NCI-H526 (cell line): ENCODE data around the gene SHISA8.
"Not testable (repeated sequence)": the region's sequence is repeated elsewhere in the genome, so short reads cannot be mapped to it uniquely, and the experiment has no call there.

Experiments used
- DNase-seq, 2 experiments: peaks; one replicate each; lab custom pipeline; 2025; lab: John Stamatoyannopoulos, UW

The SHISA8 gene

DNA sequence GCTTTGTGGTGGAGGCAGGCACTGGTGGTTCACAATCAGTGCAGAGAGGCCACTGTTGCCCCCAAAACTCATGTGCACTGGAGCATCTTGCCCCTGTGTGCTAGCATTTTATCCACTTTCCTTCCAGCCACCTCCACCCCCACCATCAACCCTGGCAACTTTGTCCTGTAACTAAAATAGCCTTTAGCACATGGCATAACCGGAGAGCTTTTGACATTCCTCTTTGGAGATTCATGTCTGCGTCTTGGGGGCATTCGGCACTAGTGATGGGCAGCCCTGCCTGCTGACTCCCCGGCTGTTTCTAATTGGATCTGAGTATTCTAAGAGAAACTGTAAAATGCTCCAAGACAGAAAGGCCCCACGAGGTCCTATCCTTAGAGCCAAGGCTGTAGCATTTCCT, 15.8 kb downstream of the SHISA8 start:
- no peak for DNase-seq

DNA sequence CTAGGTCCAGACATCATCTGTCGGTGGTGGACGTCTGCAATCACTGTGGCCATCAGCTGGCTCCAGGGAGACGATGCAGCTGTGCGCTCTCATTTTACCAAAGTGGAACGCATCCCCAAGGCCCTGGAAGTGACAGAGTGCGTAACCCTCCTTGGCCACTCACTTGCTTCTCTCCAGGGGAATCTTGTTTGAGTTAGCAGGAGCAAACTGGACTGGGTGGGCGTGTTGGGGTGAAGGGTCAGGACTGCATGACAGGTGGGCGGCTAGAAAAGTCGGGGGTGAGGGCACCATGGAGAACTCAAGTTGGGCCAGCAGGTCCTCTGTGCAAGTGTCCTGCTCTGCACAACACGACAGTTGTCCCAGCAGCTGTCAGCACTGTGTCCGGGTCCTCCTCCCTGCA, 16.2 kb downstream of the SHISA8 start:
- no peak for DNase-seq

DNA sequence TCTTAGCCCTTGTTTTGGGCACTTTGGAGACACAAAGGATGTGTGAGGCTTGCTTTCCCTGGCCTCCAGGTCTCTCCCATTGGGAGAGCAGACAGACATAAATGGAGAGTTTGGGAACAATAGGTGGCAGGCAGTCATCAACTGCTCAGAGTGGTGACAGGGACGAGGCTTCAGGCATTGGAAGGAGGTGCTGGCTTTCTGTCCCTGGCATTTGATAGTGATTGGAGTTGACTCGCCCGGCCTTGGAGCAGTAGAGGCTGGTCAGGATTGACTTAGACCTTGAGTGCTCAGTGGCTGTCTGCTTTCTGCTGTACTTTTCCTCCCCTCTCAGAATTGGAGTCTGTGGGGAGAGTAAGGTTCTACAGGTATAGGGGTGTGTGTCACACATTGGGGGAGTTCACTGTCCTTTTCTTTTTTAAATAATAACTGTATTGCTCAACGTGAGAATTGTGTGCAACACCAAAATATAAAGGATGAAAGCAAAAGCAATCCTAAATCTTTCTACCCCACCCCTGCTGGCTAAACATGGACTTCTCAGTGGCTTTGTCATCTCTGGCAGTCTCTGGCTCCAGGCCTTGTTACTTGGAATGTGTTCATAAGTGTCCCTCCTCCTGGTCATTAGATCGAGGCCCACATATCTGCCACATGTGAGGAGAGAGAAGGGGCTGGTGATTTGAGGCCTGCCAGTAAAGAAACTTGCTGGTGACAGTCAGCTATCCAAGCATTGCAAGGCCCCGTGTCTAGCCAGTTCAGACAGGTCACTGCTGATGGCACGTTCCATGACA, 21.1 kb downstream of the SHISA8 start:
- no peak for DNase-seq

DNA sequence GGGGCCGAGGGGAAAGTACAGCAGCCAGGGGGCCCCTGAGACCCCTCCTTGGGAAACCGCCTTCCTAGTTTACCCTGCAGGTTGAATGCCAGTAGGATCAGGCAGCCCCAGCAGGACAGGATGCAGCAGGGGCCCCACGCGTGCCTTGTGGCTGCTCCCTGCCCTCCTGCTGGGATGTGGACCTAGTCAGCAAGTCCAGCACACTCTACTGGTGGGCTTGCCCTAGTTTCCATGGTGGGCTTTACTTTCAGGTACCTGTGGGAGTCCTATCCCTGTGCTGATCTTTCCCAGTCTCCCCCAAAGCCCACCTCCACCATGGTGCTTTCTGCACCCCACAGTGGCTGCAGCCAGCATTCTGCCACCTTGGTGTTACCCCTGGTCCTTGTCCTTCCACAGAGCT, 22.2 kb downstream of the SHISA8 start:
- no peak for DNase-seq

DNA sequence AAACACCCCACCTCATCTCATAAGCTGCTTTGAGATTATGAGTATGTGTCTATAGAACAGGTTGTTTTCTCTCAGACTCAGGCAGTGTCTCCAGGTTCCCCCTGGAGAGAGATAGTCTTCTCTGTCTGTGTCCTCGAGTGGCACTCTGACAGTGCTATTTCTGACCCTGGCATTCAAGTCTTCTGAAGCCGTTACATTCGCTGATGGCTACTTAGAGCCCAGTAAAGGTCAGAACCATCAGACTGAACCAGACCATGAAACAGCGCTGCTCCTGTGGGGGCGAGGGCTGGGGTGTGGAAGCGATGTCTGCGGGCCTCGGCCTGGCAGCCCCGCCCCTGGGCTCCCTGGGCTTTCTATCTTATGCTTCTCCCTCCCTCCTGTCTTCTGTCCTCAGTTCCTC, 23.5 kb downstream of the SHISA8 start:
- DNase-seq, result no peak

DNA sequence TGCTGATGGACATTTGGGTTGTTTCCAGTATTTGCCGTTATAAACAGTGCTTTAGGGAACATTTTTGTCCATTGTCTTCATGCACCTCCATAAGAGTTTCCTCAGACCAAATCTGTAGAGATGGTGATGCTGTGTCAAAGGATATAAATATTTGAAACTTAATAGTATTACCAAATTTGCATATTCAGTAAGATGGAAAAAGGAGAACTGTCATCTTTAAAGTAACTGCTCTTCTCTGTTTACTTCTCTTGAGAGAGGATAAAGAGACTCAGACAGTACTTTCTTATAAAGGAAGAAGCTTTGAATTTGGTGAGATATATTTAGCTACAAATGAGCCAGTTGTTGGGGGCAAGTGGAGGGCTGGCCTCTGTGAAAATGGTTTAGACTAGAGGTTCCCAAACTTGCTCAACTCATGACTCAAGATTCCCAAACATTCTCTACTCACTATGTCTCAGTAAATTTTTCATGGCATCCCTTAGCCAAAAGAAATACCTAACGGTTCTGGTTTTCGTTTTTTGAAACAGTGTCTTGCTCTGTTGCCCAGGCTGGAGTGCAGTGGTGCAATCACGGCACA, 26.2 kb downstream of the SHISA8 start:
- no peak for DNase-seq

DNA sequence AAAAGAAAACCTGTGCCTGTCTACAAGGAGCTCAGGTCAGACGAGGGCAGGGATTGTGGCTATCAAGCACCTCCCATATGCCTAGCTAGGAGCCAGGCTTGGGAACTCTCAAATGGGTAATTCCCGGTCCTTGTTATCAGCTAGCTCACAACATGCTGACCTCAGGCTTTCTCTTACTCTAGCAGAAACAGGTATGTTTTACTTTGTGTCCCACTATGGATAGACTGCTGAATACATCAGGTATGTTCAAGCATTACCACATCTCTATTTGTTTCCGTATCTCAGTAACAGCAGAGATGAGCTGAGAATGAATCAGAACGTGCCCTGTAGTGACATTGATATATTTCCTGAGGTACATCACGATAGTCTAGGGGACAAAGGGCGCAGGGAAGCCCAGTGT, 29.4 kb downstream of the SHISA8 start:
- no peak for DNase-seq

DNA sequence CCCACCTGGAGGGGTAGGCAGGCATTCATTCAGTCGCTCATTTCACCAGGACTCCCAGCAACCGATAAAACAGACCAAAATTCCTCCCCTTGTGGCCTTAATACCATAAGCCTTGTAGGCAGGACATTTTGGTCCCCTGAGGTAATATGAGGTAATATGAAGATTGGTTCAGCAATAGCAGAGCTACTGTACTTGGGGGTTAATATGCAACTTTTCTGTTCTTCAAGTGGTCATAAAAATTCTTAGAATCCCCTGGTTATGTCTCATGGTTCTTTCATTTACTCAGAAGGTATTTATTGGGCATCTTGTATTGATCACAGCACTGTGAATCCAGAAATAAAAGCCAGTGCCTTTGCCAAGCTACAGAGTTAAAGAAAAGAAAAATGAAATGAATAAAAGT, 29.8 kb downstream of the SHISA8 start:
- DNase-seq, result no peak

DNA sequence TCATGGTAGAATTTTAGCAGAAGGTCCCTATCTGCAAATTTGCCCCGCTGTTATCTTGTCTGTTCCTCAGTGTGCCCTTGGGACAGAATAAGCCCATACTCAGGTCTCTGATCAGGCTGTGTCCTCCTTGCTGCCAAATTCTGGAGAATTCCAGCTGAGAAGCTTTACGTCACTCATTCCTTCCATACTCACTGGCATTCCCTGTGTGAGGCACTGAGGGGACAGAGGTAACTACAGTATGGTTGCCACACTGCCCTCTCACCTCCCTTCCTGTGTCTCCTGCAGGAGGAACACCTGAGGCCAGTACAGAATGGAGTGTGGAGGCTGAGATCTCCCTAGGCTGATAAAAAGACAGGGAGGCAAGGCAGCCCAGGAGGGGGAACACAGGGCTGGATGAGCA, 31.5 kb downstream of the SHISA8 start:
- no peak for DNase-seq

DNA sequence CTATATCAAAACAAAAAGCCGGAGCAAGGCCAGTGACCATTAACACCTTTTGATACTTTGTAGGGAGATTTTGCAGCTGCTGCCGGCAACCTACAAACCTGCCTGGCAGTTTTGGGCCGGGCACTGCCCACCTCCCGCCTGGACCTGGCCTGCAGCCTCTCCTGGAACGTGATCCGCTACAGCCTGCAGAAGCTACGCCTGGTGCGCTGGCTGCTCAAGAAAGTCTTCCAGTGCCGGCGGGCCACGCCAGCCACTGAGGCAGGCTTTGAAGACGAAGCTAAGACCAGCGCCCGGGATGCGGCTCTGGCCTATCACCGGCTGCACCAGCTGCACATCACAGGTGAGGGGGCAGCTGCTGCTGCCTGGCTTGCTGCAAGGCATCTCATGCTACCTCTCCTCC, 34.2 kb downstream of the SHISA8 start:
- no peak for DNase-seq

DNA sequence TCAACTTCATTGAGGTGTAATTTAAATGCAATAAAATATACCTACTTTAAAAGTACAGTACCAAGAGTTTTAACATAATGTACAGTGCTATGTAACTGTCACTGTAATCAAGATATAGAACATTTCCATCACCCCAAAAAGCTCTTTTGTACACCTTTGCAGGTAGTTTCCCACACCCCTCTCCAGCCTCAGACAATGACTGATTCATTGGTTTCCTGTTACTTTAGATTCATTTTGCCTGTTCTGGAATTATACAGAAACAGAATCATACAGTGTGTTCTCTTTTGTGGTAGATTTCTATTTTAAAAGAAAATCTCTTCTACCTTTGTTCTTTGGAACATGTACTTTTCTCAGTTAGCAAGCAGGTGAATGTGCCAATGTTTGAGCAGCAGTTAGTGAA, 38.2 kb downstream of the SHISA8 start:
- no peak for DNase-seq

DNA sequence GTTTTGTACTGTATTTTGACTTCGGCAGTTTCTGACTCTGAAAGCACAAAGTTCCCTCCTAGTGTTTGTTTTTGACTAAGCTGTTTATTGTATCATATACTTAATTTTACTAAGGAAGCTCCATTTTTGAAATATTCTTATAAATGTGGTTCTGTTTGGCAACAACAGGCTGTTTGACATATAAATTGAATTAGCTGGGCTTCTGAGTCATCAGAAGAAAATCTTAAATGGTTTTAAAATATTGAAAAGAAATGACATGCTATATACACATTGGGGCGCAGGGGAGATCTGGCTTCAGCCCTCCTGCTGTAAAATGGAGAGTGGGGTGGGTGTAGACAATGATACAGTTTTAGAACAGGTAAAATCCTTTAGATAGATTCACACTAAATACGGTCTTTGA, 38.6 kb downstream of the SHISA8 start:
- DNase-seq, result no peak

DNA sequence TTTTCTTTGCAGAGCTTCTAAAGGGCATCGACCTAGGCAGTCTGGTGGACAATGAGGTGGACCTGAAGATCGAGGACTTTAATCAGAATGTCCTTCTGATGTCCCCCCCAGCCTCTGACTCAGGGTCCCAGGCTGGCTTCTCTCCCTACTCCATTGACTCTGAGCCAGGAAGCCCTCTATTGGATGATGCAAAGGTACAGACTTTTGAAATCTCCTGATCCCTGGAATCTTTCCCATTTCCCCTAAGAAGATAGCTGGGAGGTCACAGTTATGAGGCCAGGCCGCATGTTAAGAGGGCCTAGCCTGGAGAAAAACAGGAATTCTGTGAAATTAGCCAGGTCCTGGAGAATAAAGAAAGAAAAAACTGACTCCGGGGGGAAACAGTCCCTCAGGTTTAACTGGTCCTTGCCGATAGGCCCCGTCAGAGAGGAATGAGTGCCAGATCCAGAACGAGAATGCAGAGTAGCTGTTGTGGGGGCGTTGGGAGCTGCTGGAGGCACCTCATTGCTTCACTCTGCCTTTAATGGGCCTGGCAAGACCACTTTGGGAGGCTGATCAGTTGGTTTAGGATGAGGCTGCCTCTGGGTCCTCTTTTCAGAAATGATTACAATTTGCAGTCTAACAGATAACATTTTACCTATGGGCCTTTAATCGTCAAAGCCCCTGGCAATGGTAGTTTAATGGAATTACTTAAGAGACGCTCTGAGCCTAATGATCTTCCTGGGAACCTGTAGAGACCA, 39.2 kb downstream of the SHISA8 start:
- DNase-seq, result no peak

DNA sequence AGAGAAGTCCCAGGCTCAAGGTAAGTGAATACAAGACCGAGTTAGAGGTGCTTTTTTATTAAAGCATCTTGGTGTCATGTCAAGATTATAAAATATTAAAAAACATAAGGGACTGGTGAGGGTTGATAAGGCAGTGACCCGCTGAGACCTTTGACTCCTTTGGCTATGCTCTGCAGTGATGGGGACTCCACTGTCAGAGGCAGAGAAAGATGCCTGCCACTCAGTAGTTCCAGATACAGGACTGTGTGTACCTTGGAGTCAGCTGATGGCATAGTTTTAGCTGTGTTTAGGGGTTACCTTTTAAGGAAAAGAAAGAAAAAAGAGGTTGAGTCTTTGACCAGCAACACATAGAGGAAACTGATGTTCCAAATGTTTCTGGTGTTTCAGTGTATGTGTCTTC, 40.8 kb downstream of the SHISA8 start:
- no peak for DNase-seq

DNA sequence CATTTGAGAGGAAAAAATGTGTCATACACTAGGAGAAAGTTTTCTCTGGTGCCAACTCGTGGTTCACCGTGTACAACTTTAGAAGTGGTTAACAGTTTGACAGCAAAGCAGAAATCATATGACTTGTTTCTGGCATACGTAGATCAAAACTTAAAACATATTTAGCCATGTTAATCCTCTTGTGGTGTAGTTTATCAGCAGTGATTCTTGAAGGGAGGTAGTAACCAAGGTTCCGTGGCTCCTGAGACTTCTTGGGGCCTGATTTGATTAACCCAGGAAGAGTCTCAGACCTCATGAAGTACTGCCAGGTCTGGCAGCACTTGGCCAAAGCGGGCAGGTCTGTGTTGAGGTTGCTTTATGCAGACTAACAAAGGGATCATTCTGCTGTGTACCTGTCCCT, 41.5 kb downstream of the SHISA8 start:
- DNase-seq, result no peak

DNA sequence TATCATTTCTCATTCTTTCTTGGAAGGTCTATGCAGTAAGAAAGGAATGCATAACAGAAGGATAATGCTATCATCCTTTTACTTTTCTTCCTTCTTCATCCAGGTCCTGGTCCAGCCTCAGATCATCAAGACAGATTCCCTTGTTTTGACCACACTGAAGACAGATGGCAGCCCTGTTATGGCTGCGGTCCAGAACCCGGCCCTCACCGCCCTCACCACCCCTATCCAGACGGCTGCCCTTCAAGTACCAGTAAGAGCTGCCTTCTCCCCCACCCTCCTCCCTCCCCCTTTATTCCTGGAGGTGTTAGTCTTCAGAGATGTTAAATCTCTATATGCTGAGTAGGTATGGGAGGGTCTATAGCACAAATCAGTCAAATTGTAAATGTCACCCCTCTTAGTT, 44.1 kb downstream of the SHISA8 start:
- no peak for DNase-seq

DNA sequence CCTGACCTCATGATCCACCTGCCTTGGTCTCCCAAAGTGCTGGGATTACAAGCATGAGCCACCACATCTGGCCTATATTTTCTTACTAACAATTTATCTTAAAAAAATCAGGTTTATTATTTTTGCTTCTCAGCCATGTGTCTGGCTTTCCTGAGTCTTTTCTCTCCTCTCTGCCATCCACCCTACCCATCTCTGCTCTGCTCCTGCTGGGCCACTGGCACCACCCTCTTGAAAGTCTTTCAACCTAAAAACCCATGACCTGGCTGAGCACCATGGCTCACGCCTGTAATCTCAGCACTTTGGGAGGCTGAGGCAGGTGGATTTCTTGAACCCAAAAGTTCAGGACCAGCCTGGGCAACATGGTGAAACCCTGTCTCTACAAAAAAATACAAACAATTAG, 44.8 kb downstream of the SHISA8 start:
- not testable (repeated sequence) for DNase-seq

DNA sequence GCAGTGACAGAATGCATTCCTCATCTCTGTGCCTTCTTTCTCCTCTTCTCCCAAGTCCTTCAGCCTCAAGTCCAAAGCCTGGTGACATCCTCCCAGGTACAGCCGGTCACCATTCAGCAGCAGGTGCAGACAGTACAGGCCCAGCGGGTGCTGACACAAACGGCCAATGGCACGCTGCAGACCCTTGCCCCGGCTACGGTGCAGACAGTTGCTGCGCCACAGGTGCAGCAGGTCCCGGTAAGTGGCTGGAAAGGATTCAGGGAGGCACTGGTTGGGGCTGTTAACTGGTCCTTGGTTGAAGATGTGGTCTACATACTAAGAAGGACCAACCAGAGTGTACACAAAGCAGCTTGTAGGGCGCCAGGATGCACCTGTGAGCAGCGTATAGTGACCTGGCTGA, 46.3 kb downstream of the SHISA8 start:
- DNase-seq, result no peak

DNA sequence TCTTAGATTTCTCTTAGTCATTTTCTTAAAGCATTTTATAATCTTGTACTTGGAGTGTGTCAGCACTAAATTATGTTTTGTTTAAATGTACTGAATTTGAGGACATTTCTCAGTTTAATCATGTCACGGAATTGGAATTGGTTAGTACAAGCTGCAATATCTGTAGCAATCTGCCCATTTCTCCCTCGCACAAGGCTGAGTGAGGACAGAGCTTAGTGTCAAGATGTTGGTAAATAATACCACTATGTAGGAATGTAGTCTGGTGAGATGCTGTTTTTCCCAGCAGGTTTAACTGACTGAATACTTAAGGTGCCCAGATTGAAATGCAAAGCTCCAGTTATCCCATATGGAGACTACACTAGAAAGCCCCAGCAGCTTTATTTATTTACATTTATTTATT, 51.4 kb downstream of the SHISA8 start:
- no peak for DNase-seq

DNA sequence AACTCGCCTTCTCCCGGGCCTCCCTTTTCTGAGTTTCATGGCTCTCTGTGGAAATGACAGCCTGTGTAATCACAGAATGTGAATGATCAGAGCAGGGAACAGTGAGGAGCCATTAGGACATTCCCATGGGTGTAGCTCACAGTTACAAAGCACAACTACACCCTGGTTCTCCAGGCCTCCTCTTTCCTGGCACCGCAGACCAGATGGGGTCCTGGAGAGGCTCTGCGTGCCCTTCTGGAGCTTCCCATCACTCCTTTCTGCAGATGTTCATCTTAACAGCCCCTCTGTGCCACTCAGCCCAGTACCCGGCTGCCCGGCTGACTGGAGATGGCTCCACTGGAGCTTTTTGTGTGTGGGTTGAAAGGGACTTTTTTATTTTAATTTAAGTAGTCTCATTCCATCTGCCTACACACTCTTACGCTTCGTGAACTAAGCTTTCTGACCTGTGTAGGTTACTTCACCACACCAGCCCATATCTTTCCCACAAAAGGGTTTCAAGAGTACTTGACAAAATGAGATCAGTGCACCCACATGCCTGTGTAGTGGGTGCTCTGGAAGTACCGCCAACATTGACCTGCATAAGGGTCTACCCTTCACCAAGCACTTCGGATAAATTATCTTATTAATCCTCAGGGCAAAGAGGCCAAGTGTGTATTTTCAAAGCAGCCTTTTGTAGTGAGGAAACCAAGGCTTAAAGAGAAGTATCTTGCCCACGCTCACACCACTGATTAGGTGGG, 52.2 kb downstream of the SHISA8 start:
- DNase-seq, result no peak

DNA sequence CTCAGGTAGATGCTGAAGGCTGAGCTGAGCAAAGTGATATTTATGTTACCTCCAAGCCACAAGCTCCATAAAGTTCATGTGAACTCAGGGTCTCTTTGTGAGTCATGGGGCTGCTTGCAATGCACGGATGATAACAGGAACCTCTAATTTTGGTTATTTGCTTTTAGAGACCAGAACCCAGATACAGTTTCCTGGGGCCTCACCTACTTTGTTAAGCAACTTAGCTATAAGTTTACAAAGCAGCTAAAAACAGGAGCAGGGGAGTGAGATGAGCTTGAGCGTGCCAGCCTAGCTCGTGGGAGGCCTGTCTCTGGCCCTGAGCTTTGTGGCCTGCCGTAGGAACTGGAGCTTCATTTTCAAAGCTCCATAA, 52.7 kb downstream of the SHISA8 start:
- no peak for DNase-seq
